Effector memory CD4-positive, alpha-beta T cell (primary cell): ENCODE data around the gene NEK9.
A peak's percentile ranks its signal among the peaks of the same experiment; 100 is the strongest.

Experiments
- DNase-seq, 3 donors: peaks; one replicate each; pipeline ENCODE4 v3.0.0-alpha.2; 2020
- H3K27ac ChIP-seq: 2 replicates; pipeline ENCODE4 v1.7.0; 2013; ENCODE audit warnings: mild to moderate bottlenecking, low read length, moderate library complexity; ENCODE audit not compliant: insufficient read depth, poor library complexity, severe bottlenecking
- H3K27me3 ChIP-seq: replicated peaks from 2 replicates; pipeline ENCODE4 v1.7.0; 2013; ENCODE audit warnings: mild to moderate bottlenecking, low read length; ENCODE audit not compliant: insufficient read depth, control insufficient read depth, poor library complexity, severe bottlenecking
- H3K36me3 ChIP-seq: 2 replicates; pipeline ENCODE4 v1.7.0; 2013; ENCODE audit warnings: mild to moderate bottlenecking, low read length, moderate library complexity; ENCODE audit not compliant: control insufficient read depth, insufficient read depth
- H3K4me1 ChIP-seq: 2 replicates; pipeline ENCODE4 v1.7.0; 2013; ENCODE audit warnings: low read length, mild to moderate bottlenecking; ENCODE audit not compliant: control insufficient read depth, insufficient read depth, poor library complexity, severe bottlenecking
- H3K4me3 ChIP-seq: 2 replicates; pipeline ENCODE4 v1.7.0; 2013; ENCODE audit warnings: low read length, low read depth, mild to moderate bottlenecking; ENCODE audit not compliant: insufficient read depth, poor library complexity, severe bottlenecking
- H3K9me3 ChIP-seq: 2 replicates; pipeline ENCODE4 v1.7.0; 2013; ENCODE audit warnings: mild to moderate bottlenecking, low read length, moderate library complexity; ENCODE audit not compliant: control insufficient read depth

The NEK9 gene

GRCh38 chr14:75063013-75063412 lies 63.8 kb downstream of the NEK9 start:
- Histone ChIP-seq H3K27me3 (no peaks in the 10 kb centered on the region), H3K27ac (peak overlapping the region; percentile 77), H3K9me3 (no peaks in the 10 kb centered on the region), H3K36me3 (no peaks in the 10 kb centered on the region), H3K4me3 (peak overlapping the region; percentile 80), H3K4me1 (peaks cover 5% of the 10 kb centered on the region)
- no peak for DNase-seq

- no peak for DNase-seq
- H3K27me3 ChIP-seq = no peaks in the 10 kb centered on the region
- no peak overlapping the region for H3K27ac ChIP-seq
- H3K36me3 ChIP-seq = no peaks in the 10 kb centered on the region
- no peak overlapping the region for H3K4me3 ChIP-seq
- H3K9me3 ChIP-seq = no peaks in the 10 kb centered on the region
- peaks cover 5% of the 10 kb centered on the region for H3K4me1 ChIP-seq
Observed at GRCh38 chr14:75060420-75060819, 66.4 kb downstream of the NEK9 start.

- no peaks in the 10 kb centered on the region for H3K36me3 ChIP-seq
- no peak overlapping the region for H3K4me3 ChIP-seq
- H3K4me1 ChIP-seq = peaks cover 5% of the 10 kb centered on the region
- no peaks in the 10 kb centered on the region for H3K9me3 ChIP-seq
- no peaks in the 10 kb centered on the region for H3K27me3 ChIP-seq
- H3K27ac ChIP-seq = no peak overlapping the region
- DNase-seq = no peak
Observed at GRCh38 chr14:75059642-75060041, 67.2 kb downstream of the NEK9 start.

GRCh38 chr14:75054421-75054820 lies 72.4 kb downstream of the NEK9 start:
- H3K9me3 ChIP-seq = no peaks in the 10 kb centered on the region
- H3K27ac ChIP-seq = no peak overlapping the region
- H3K36me3 ChIP-seq = no peaks in the 10 kb centered on the region
- H3K27me3 ChIP-seq = no peaks in the 10 kb centered on the region
- no peak for DNase-seq
- peaks cover 9% of the 10 kb centered on the region for H3K4me1 ChIP-seq
- H3K4me3 ChIP-seq = no peak overlapping the region

GRCh38 chr14:75053396-75054291 lies 73.2 kb downstream of the NEK9 start:
- Histone ChIP-seq H3K27me3 (no peaks in the 10 kb centered on the region), H3K27ac (no peak overlapping the region), H3K9me3 (no peaks in the 10 kb centered on the region), H3K36me3 (no peaks in the 10 kb centered on the region), H3K4me1 (peaks cover 9% of the 10 kb centered on the region), H3K4me3 (no peak overlapping the region)
- no peak for DNase-seq

- H3K27ac ChIP-seq = peak overlapping the region; percentile 75
- no peaks in the 10 kb centered on the region for H3K36me3 ChIP-seq
- peaks cover 9% of the 10 kb centered on the region for H3K4me1 ChIP-seq
- no peaks in the 10 kb centered on the region for H3K9me3 ChIP-seq
- H3K4me3 ChIP-seq = peak overlapping the region; percentile 76
- H3K27me3 ChIP-seq = no peaks in the 10 kb centered on the region
- DNase-seq = no peak
Observed at GRCh38 chr14:75051556-75051899, 75.3 kb downstream of the NEK9 start.

GRCh38 chr14:75050852-75051555 lies 75.8 kb downstream of the NEK9 start, which contains the start of gene MLH3:
Gene MLH3, minus strand, starts transcription at chr14:75051467. Its CDS starts 1,812 bp downstream, at chr14:75049655.
- peaks cover 9% of the 10 kb centered on the region for H3K4me1 ChIP-seq
- H3K27ac ChIP-seq = peak within 1 kb of the TSS; percentile 75
- H3K27me3 ChIP-seq = no peaks in the 10 kb centered on the region
- DNase-seq = peak; percentile 63 to 74 (median 68)
- no peaks in the 10 kb centered on the region for H3K36me3 ChIP-seq
- no peaks in the 10 kb centered on the region for H3K9me3 ChIP-seq
- peak within 1 kb of the TSS; percentile 76 for H3K4me3 ChIP-seq

GRCh38 chr14:75049731-75050201 lies 77.1 kb downstream of the NEK9 start:
- Histone ChIP-seq H3K27me3 (no peaks in the 10 kb centered on the region), H3K4me3 (no peak overlapping the region), H3K4me1 (peaks cover 9% of the 10 kb centered on the region), H3K36me3 (no peaks in the 10 kb centered on the region), H3K27ac (no peak overlapping the region), H3K9me3 (no peaks in the 10 kb centered on the region)
- DNase-seq = no peak

GRCh38 chr14:75049136-75049535 lies 77.7 kb downstream of the NEK9 start:
- H3K4me1 ChIP-seq = peaks cover 9% of the 10 kb centered on the region
- no peaks in the 10 kb centered on the region for H3K36me3 ChIP-seq
- no peak overlapping the region for H3K27ac ChIP-seq
- H3K4me3 ChIP-seq = no peak overlapping the region
- H3K27me3 ChIP-seq = no peaks in the 10 kb centered on the region
- no peaks in the 10 kb centered on the region for H3K9me3 ChIP-seq
- no peak for DNase-seq

- H3K27me3 ChIP-seq = no peaks in the 10 kb centered on the region
- H3K36me3 ChIP-seq = no peaks in the 10 kb centered on the region
- no peak overlapping the region for H3K27ac ChIP-seq
- H3K4me1 ChIP-seq = peaks cover 9% of the 10 kb centered on the region
- H3K9me3 ChIP-seq = no peaks in the 10 kb centered on the region
- no peak for DNase-seq
- H3K4me3 ChIP-seq = no peak overlapping the region
Observed at GRCh38 chr14:75048101-75048500, 78.7 kb downstream of the NEK9 start.
